HG03108 (cell line): ENCODE measurements around the gene HIBADH.
"Not testable (repeated sequence)": the region's sequence is repeated elsewhere in the genome, so short reads cannot be mapped to it uniquely, and the experiment has no call there.

Experiments used
- ATAC-seq: cut with Tn5 transposase; IDR thresholded peaks from one replicate; pipeline ENCODE4 v1.9.1; 2021; ENCODE audit warnings: moderate library complexity; ENCODE audit not compliant: unreplicated experiment

The HIBADH gene

GRCh38 chr7:27639048-27639447 lies 23.6 kb downstream of the HIBADH start:
- ATAC-seq = not testable (repeated sequence)

GRCh38 chr7:27636326-27637006 lies 26.2 kb downstream of the HIBADH start:
- ATAC-seq = no peak

- ATAC-seq = no peak
Measured at GRCh38 chr7:27635728-27636127, 27.0 kb downstream of the HIBADH start.

GRCh38 chr7:27634671-27635493 lies 27.8 kb downstream of the HIBADH start:
- ATAC-seq = no peak

GRCh38 chr7:27633062-27633461 lies 29.6 kb downstream of the HIBADH start:
- ATAC-seq = no peak

GRCh38 chr7:27631391-27631790 lies 31.3 kb downstream of the HIBADH start:
- no peak for ATAC-seq

GRCh38 chr7:27627146-27627545 lies 35.5 kb downstream of the HIBADH start:
- no peak for ATAC-seq

GRCh38 chr7:27619492-27619891 lies 43.2 kb downstream of the HIBADH start:
- no peak for ATAC-seq

- no peak for ATAC-seq
Measured at GRCh38 chr7:27617651-27618381, 44.9 kb downstream of the HIBADH start.

GRCh38 chr7:27616914-27617548 lies 45.7 kb downstream of the HIBADH start:
- ATAC-seq = no peak

- ATAC-seq = no peak
Measured at GRCh38 chr7:27616186-27616491, 46.5 kb downstream of the HIBADH start.

GRCh38 chr7:27615420-27616185 lies 47.1 kb downstream of the HIBADH start:
- no peak for ATAC-seq

GRCh38 chr7:27614095-27614494 lies 48.6 kb downstream of the HIBADH start:
- no peak for ATAC-seq

- ATAC-seq = no peak
Measured at GRCh38 chr7:27611059-27611458, 51.6 kb downstream of the HIBADH start.

GRCh38 chr7:27608776-27609495 lies 53.7 kb downstream of the HIBADH start:
- ATAC-seq = no peak

- no peak for ATAC-seq
Measured at GRCh38 chr7:27607210-27607606, 55.5 kb downstream of the HIBADH start.

- ATAC-seq = no peak
Measured at GRCh38 chr7:27606270-27607209, 56.1 kb downstream of the HIBADH start.

GRCh38 chr7:27605689-27606269 lies 56.9 kb downstream of the HIBADH start:
- no peak for ATAC-seq

GRCh38 chr7:27605283-27605682 lies 57.4 kb downstream of the HIBADH start:
- no peak for ATAC-seq
